NCI-H1105 treated with DMSO at 0.1 percent for 48 hours (cell line): Measurements from ENCODE around the gene EIF5B.

Source experiments
- DNase-seq: peaks from one replicate; lab custom pipeline; 2025; lab: John Stamatoyannopoulos, UW

Gene EIF5B

GRCh38 chr2:99373144-99373543, 36.0 kb downstream of the EIF5B start:
- no peak for DNase-seq

- DNase-seq: no peak
Observed at GRCh38 chr2:99374747-99375146, 37.6 kb downstream of the EIF5B start.

- DNase-seq: no peak
Observed at GRCh38 chr2:99376254-99376864, 39.2 kb downstream of the EIF5B start.

- no peak for DNase-seq
Observed at GRCh38 chr2:99377879-99378278, 40.7 kb downstream of the EIF5B start.

GRCh38 chr2:99380376-99381010, 43.3 kb downstream of the EIF5B start:
- no peak for DNase-seq

GRCh38 chr2:99382143-99382542, 45.0 kb downstream of the EIF5B start:
- peak; percentile 2 for DNase-seq

GRCh38 chr2:99386011-99386410, 48.8 kb downstream of the EIF5B start:
- DNase-seq: no peak

GRCh38 chr2:99388892-99389291, 51.7 kb downstream of the EIF5B start:
- no peak for DNase-seq

GRCh38 chr2:99389371-99389770, 52.2 kb downstream of the EIF5B start:
- DNase-seq: no peak

- DNase-seq: no peak
Observed at GRCh38 chr2:99389946-99390345, 52.8 kb downstream of the EIF5B start.

- DNase-seq: no peak
Observed at GRCh38 chr2:99395589-99396130, 58.5 kb downstream of the EIF5B start.

GRCh38 chr2:99397266-99397920, 60.2 kb downstream of the EIF5B start:
- DNase-seq: peak; percentile 53

- no peak for DNase-seq
Observed at GRCh38 chr2:99398303-99398702, 61.1 kb downstream of the EIF5B start.

- DNase-seq: no peak
Observed at GRCh38 chr2:99399063-99399462, 61.9 kb downstream of the EIF5B start.

- DNase-seq: no peak
Observed at GRCh38 chr2:99399795-99400194, 62.6 kb downstream of the EIF5B start.

- DNase-seq: no peak
Observed at GRCh38 chr2:99401841-99402240, 64.7 kb downstream of the EIF5B start.

- DNase-seq: no peak
Observed at GRCh38 chr2:99403084-99403483, 65.9 kb downstream of the EIF5B start.

GRCh38 chr2:99403524-99403923, 66.3 kb downstream of the EIF5B start:
- DNase-seq: no peak

- no peak for DNase-seq
Observed at GRCh38 chr2:99404039-99404796, 67.0 kb downstream of the EIF5B start.

GRCh38 chr2:99404797-99405669, 67.8 kb downstream of the EIF5B start:
- no peak for DNase-seq

- no peak for DNase-seq
Observed at GRCh38 chr2:99406137-99406536, 68.9 kb downstream of the EIF5B start.
